Mucosa of stomach (tissue), 1 donor: ENCODE results near the gene SLC5A10.
"Not testable (repeated sequence)": the region's sequence is repeated elsewhere in the genome, so short reads cannot be mapped to it uniquely, and the experiment has no call there.

Experiments
- H3K27me3 ChIP-seq: one replicate; pipeline ENCODE4 v1.7.0; 2013; ENCODE audit warnings: mild to moderate bottlenecking, low read length; ENCODE audit not compliant: control insufficient read depth, insufficient read depth
- H3K36me3 ChIP-seq: one replicate; pipeline ENCODE4 v1.7.0; 2013; ENCODE audit warnings: low read length; ENCODE audit not compliant: control insufficient read depth, insufficient read depth
- H3K4me1 ChIP-seq: one replicate; pipeline ENCODE4 v1.7.0; 2013; ENCODE audit warnings: mild to moderate bottlenecking, low read length; ENCODE audit not compliant: control insufficient read depth, insufficient read depth
- H3K4me3 ChIP-seq: one replicate; pipeline ENCODE4 v1.7.0; 2013; ENCODE audit warnings: low read length
- H3K9ac ChIP-seq: one replicate; pipeline ENCODE4 v1.7.0; 2013; ENCODE audit warnings: mild to moderate bottlenecking, low read length, moderate library complexity
- H3K9me3 ChIP-seq: one replicate; pipeline ENCODE4 v1.7.0; 2013; ENCODE audit warnings: mild to moderate bottlenecking, low read length, moderate library complexity; ENCODE audit not compliant: control insufficient read depth
- donor health status: Pancreatic carcinoma.

The SLC5A10 gene

DNA sequence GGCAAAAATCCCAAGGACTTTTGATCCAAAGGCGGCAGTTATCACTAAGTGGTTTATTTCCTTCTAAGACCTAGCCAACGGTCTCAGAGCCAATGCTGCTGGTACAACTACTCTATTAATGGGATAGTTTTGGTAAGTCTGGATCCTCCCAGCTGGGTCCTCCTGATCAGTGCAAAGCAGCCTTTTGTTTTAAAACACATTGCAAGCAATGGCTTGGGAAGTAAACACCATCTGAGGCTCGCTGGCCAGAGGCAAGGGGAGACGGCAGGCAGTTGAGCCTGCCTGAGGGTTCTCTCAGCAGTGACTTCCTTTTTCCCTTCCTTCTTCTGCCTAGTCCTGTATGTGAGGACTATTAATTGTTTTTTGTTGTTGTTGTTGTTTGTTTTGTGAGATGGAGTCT, 1.6 kb upstream of the SLC5A10 start:
- Histone ChIP-seq H3K4me3 (no peak overlapping the region), H3K27me3 (peaks cover 10% of the 10 kb centered on the region), H3K9me3 (no peaks in the 10 kb centered on the region), H3K36me3 (no peaks in the 10 kb centered on the region), H3K9ac (no peak overlapping the region), H3K4me1 (no peaks in the 10 kb centered on the region)

DNA sequence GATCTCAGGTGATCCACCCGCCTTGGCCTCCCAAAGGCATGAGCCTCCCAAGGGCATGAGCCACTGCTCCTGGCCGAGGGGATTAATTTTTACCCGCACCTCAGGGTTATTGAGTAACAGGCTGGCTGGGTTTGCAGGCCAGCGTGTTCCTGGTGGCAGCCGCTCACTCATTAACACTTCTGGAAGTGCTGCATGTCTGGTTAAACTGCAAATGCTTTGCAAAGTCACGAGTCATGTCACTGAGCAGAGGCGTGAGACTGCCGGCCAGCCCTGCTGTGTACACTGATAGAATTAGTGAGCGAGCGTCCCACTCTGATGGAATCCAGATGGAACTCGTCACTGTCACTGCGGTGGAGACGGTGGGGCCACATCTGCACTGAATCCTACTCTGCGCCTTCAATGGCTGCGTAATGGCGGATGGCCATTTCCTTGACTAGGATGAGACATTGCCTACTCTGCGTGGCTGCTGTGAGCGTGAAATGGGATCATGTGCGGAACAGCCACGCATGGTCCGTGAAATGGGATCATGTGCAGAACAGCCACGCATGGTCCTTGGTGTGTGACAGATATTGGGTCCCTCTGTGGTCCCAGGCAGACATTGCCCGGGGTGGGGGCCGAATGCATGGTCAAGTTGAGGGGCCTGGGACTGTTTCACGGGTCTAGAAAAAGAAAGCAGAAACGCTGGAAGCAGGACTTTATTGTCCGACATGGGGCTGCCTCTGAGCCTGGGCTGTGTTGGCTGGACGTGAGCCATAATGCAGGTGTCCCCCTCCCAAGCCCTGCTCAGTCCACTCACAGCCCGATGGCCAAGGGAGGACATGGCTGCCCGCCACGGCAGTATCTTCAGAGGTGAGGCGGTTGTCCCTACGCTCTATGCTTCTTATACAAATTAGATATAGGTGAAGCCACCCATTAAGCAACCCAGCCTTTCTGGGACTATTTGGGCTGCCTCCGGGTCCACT, 740 bp upstream of the SLC5A10 start:
- H3K4me1 ChIP-seq = no peaks in the 10 kb centered on the region
- H3K9me3 ChIP-seq = no peaks in the 10 kb centered on the region
- H3K36me3 ChIP-seq = no peaks in the 10 kb centered on the region
- H3K9ac ChIP-seq = no peak overlapping the region
- peaks cover 10% of the 10 kb centered on the region for H3K27me3 ChIP-seq
- H3K4me3 ChIP-seq = no peak overlapping the region

DNA sequence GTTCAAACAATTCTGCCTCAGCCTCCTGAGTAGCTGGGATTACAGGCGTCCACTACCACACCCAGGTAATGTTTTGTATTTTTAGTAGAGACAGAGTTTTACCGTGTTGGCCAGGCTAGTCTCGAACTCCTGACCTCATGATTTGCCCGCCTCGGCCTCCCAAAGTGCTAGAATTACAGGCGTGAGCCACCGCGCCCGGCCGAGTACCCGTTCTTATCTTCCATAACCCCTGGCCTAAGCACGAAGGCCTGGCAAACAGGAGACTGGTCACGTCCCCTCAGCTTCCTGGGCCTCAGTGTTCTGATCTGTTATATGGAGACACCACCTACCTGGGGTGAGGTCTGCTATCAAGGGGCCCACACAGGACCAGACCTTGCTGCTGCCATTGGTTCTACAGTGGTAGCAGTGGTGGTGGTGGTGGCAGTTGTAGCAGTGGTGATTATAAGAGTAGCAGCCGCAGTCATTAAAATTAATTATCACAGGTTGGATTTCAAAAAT, 1.3 kb downstream of the SLC5A10 start:
- no peaks in the 10 kb centered on the region for H3K36me3 ChIP-seq
- H3K4me3 ChIP-seq = no peak overlapping the region
- no peaks in the 10 kb centered on the region for H3K9me3 ChIP-seq
- H3K4me1 ChIP-seq = no peaks in the 10 kb centered on the region
- no peak overlapping the region for H3K9ac ChIP-seq
- H3K27me3 ChIP-seq = peaks cover 5% of the 10 kb centered on the region

DNA sequence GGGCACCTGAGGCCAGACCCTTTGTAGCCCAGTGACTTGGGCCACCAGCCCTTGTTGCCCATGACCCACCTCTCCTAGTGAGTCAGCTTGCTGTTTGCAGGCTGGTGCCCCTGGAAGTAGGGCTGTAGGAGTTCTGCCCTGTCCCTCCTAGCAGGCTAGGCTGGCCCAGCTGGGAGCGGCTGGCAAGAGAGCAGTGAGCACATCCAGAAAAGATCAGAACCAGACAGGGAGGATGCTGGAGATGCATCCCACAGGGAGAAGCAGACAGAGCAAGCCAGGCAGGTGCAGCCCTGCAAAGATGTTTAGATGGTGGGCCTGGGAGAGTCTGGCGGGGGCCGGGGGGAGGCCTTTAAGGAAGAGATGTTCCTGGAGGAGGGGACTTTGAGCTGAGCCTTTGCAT, 2.4 kb downstream of the SLC5A10 start:
- Histone ChIP-seq H3K36me3 (no peaks in the 10 kb centered on the region), H3K4me3 (no peak overlapping the region), H3K27me3 (peaks cover 5% of the 10 kb centered on the region), H3K9ac (no peak overlapping the region), H3K9me3 (no peaks in the 10 kb centered on the region), H3K4me1 (no peaks in the 10 kb centered on the region)

DNA sequence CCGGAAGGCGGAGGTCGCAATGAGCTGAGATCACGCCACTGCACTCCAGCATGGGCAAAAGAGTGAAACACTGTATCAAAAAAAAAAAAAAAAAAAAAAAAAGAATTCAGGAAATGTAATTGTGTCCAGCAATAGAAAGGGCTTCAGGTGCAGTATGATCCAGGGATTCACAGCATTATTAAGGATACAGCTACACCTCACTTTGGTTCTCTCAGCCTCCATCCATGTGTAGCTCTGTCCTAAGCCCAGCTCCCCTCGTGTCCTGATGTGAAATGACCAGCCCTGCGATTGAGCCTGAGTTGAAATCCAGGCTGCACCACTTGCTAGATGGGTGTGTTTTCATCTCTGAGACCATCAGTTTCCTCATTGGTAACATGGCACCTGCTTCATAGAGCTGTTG, 3.0 kb downstream of the SLC5A10 start:
- H3K36me3 ChIP-seq = no peaks in the 10 kb centered on the region
- H3K4me1 ChIP-seq = no peaks in the 10 kb centered on the region
- no peak overlapping the region for H3K4me3 ChIP-seq
- H3K27me3 ChIP-seq = peaks cover under 1% of the 10 kb centered on the region
- H3K9me3 ChIP-seq = no peaks in the 10 kb centered on the region
- H3K9ac ChIP-seq = no peak overlapping the region

DNA sequence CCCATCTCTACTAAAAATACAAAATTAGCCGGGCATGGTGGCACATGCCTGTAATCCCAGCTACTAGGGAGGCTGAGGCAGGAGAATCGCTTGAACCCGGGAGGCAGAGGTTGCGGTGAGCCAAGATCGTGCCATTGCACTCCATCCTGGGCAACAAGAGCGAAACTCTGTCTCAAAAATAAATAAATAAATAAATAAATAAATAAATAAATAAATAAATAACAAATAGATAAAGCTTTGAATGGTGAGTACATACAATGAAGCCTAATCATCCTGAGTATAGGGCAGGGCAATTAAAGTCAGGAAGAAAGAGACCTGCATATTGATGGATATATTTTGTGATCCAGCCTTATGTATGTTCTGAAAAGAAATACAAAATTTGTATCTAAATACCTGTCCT, 4.1 kb downstream of the SLC5A10 start:
- not testable (repeated sequence) for H3K36me3 ChIP-seq

DNA sequence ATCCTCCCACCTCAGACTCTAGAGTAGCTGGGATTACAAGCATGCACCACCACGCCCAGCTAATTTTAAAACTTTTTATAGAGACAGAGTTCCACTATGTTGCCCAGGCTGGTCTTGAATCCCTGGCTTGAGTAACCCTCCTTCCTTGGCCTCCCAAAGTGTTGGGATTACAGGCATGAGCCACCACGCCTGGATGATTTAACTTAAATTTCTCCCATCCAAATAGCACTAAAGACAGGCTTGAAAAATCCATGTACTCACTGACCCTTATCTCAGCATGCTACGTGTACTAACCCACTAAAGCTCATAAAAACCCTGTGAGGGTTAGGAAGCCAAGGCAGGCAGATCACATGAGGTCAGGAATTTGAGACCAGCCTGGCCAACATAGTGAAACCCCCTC, 4.6 kb downstream of the SLC5A10 start:
- H3K4me3 ChIP-seq = no peak overlapping the region
- no peaks in the 10 kb centered on the region for H3K27me3 ChIP-seq
- H3K9me3 ChIP-seq = no peaks in the 10 kb centered on the region
- no peaks in the 10 kb centered on the region for H3K36me3 ChIP-seq
- no peak overlapping the region for H3K9ac ChIP-seq
- H3K4me1 ChIP-seq = no peaks in the 10 kb centered on the region

More for the DNA sequence above, 4.1 kb downstream of the SLC5A10 start:
- not testable (repeated sequence) for H3K9ac ChIP-seq, H3K27me3 ChIP-seq, H3K4me3 ChIP-seq, H3K4me1 ChIP-seq, H3K9me3 ChIP-seq

DNA sequence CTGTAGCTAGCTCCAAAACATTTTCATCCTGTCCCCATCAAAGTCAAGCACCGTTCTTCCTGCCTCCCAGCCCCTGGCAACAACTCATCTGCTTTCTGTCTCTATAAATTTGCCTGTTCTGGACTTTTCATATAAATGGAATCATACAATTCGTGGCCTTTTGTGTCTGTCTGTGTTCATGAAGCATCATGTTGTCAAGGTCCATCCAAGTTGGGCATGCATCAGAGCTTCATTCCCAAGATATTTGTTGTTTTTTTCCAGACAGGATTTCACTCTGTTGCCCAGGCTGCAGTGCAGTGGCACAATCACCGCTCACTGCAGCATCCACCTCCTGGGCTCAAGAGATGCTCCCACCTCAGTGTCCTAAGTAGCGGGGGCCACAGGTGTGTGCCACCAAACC, 5.9 kb downstream of the SLC5A10 start:
- Histone ChIP-seq H3K9ac (no peak overlapping the region), H3K9me3 (no peaks in the 10 kb centered on the region), H3K4me1 (no peaks in the 10 kb centered on the region), H3K36me3 (no peaks in the 10 kb centered on the region), H3K27me3 (no peaks in the 10 kb centered on the region), H3K4me3 (no peak overlapping the region)

DNA sequence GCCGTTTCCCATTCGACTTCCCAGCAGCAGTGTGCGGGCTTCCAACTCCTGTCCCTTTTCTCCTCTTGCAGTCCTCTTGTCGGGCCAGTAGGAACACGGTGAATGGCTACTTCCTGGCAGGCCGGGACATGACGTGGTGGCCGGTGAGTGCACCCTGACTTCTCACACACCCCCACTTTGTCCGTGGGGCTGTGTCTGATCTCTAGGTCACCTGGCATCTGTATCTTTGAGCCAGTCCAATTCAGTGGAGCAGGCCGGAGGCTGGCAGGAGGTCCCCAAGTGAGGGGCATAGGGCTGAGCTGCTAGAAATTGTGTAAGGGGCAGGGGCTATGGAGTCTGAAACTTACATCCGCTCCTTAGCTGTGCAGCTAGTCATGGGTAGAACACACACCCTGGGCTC, 6.6 kb downstream of the SLC5A10 start:
- Histone ChIP-seq H3K36me3 (no peaks in the 10 kb centered on the region), H3K4me1 (no peaks in the 10 kb centered on the region), H3K9ac (no peak overlapping the region), H3K27me3 (no peaks in the 10 kb centered on the region), H3K4me3 (no peak overlapping the region), H3K9me3 (no peaks in the 10 kb centered on the region)

DNA sequence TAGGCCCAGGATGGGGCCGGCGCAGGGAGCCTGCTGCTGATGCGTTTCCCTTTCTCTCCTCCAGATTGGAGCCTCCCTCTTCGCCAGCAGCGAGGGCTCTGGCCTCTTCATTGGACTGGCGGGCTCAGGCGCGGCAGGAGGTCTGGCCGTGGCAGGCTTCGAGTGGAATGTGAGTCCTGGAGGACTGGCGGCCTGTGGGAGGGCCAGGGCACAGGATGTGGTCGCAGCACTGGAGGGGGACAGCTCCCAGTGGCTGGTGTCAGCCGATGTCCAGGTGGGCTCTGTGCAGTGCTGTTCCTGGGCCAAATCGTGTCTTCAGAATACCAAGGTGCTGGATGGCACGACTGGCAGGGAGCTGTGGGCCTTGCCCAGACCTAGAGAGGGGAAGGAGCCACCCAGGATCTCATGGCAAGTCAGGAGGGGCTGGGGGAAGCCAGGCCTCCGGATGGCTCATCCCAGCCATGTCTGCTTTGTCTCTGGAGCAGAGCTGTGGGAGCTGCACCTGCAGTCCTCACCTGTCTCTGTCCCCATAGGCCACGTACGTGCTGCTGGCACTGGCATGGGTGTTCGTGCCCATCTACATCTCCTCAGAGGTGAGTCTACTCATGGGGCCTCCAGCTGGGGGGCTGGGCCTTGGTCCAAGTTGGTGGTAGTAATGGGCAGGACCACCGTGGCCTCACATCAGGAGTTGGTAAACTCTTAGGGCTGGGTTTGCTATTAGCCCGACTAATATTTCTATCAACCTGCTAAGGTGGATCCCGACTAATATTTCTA, 7.3 kb downstream of the SLC5A10 start:
- Histone ChIP-seq H3K4me3 (no peak overlapping the region), H3K36me3 (no peaks in the 10 kb centered on the region), H3K4me1 (no peaks in the 10 kb centered on the region), H3K27me3 (no peaks in the 10 kb centered on the region), H3K9ac (no peak overlapping the region), H3K9me3 (no peaks in the 10 kb centered on the region)

DNA sequence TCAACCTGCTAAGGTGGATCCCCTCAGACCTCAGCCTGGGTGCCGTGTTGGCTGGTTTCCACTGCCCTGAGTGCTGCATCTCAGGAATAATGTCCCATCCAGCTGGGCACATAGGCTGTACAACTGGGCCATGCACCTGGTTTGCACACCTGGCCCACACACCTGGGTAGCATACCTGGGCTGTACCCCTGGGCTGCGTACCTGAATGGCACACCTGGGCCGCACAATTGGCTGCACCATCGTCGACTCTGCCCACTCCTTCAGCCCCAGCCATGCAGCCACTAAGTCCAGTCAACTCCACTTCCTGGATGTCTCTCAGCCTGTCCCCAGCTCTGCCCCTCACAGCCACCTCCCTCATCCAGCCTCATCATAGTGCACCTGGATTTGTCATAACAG, 7.9 kb downstream of the SLC5A10 start:
- H3K4me3 ChIP-seq = no peak overlapping the region
- H3K27me3 ChIP-seq = no peaks in the 10 kb centered on the region
- H3K36me3 ChIP-seq = no peaks in the 10 kb centered on the region
- no peaks in the 10 kb centered on the region for H3K4me1 ChIP-seq
- H3K9ac ChIP-seq = no peak overlapping the region
- H3K9me3 ChIP-seq = no peaks in the 10 kb centered on the region

DNA sequence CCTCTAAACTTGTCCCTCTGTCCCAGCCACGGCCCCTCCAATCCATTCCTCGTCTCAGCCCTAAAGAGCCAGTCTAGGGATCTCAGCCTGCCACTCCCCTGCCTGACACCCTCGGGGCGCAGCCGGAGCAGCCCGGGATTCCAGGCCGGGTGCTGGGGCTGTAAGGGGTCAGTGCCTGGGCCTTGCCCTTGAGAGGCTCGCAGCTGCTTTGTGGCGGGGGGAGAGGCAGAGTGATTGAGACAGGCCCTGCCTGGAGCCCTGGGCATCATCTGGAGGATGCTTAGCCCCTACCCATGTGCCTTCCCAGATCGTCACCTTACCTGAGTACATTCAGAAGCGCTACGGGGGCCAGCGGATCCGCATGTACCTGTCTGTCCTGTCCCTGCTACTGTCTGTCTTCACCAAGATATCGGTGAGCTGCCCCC, 8.3 kb downstream of the SLC5A10 start:
- no peak overlapping the region for H3K4me3 ChIP-seq
- H3K36me3 ChIP-seq = no peaks in the 10 kb centered on the region
- no peaks in the 10 kb centered on the region for H3K27me3 ChIP-seq
- no peaks in the 10 kb centered on the region for H3K4me1 ChIP-seq
- no peaks in the 10 kb centered on the region for H3K9me3 ChIP-seq
- no peak overlapping the region for H3K9ac ChIP-seq
